OCI-LY7 (cell line): Measurements from ENCODE around the gene PCDH1.

Experiments used
- CTCF ChIP-seq: fragments of 200-600 bp; sonication (generic); conservative IDR thresholded peaks from 2 replicates; pipeline ENCODE4 v1.5.1; 2014; ENCODE audit warnings: mild to moderate bottlenecking, antibody characterized with exemption, low read length, moderate library complexity, mixed read lengths
- EZH2phosphoT487 ChIP-seq: fragments of 200-600 bp; sonication (generic); IDR thresholded peaks from 2 replicates; pipeline ENCODE4 v1.6.1; 2018; ENCODE audit warnings: low read depth, borderline replicate concordance, mild to moderate bottlenecking, mixed run types, antibody characterized with exemption, low read length, moderate library complexity, mixed read lengths

GRCh38 chr5:141866096-141866495, 12.1 kb downstream of the PCDH1 start:
- TF ChIP-seq CTCF (no peak), EZH2phosphoT487 (no peak)
